ENCODE measurements around the gene MYL5.

Gene MYL5

DNA sequence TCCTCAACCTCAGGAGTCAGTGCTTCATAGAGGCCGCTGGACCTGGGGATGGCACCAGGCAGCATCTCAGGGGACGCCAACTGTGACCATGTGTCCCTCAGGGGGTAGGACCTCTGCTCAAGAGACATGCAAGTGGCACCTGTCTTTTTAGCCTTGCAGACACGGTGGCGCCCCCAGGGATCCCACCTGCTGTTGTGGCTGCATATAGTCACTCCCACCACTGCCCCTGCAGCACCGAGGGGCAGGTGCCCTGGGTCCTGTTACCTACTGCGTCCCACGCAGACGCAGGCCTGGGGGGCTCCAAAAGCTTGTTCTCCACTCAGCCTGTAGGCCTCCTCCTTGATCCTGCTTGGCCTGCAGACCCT is 2.5 kb downstream of the MYL5 start:
- no peak for DNase-seq (ENCODE audit: low read depth in 2 of 2)
- TF ChIP-seq CTCF (IDR thresholded peaks at IDR 0.05; ENCODE audit: low read depth, low read length): no peak
- no peak overlapping the region for H3K4me3 ChIP-seq (replicated peaks in 1 of 2; ENCODE audit: low read depth in 2 of 2, low read length in 2 of 2)

GRCh38 chr4:677431-678293 is 3.3 kb downstream of the MYL5 start:
- no peak for TF ChIP-seq CTCF (IDR thresholded peaks at IDR 0.05; ENCODE audit: low read depth, low read length)
- no peak for DNase-seq (ENCODE audit: low read depth in 2 of 2)
- no peak overlapping the region for H3K4me3 ChIP-seq (replicated peaks in 1 of 2; ENCODE audit: low read depth in 2 of 2, low read length in 2 of 2)

DNA sequence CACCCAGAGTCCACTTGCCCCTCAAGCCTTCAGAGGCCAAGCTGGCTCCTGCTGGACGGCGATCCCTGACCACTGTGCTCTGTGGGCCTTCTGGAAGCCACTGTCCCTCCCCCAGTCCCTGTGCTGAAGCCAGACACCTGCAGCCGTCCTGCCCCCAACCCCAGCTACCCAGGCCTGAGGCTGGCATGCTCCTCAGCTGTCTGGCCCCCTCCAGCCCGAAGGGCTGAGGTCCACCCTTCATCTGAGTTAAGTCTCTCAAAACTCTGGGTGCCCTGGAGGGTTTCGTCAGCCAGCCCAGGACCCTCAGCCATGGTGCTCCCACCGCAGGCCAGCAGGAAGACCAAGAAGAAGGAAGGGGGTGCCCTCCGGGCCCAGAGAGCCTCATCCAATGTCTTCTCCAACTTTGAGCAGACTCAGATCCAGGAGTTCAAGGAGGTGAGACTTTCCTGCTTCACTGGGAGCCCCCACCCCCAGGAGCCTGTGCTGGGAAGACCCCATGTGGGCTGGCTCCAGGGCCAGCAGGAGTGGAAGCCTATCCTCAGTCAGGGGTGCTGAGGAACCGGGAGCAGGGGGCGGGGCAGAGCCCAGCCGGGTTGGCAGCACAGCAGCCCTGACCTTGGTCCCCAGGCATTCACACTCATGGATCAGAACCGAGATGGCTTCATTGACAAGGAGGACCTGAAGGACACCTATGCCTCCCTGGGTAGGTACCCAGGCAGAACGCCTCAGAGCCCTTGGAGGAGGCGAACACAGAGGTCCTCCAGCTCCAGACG is 4.2 kb downstream of the MYL5 start:
- no peak overlapping the region for H3K4me3 ChIP-seq (replicated peaks in 1 of 2; ENCODE audit: low read depth in 2 of 2, low read length in 2 of 2)
- no peak for DNase-seq (ENCODE audit: low read depth in 2 of 2)
- TF ChIP-seq CTCF (IDR thresholded peaks at IDR 0.05; ENCODE audit: low read depth, low read length): no peak

GRCh38 chr4:679104-679481 is 4.8 kb downstream of the MYL5 start:
- TF ChIP-seq CTCF (IDR thresholded peaks at IDR 0.05; ENCODE audit: low read depth, low read length): no peak
- H3K4me3 ChIP-seq (replicated peaks in 1 of 2; ENCODE audit: low read depth in 2 of 2, low read length in 2 of 2): no peak overlapping the region
- DNase-seq (ENCODE audit: low read depth in 2 of 2): no peak

GRCh38 chr4:679629-680028 is 5.3 kb downstream of the MYL5 start:
- DNase-seq (ENCODE audit: low read depth in 2 of 2): no peak
- H3K4me3 ChIP-seq (replicated peaks in 1 of 2; ENCODE audit: low read depth in 2 of 2, low read length in 2 of 2): no peak overlapping the region
- no peak for TF ChIP-seq CTCF (IDR thresholded peaks at IDR 0.05; ENCODE audit: low read depth, low read length)

- no peak for TF ChIP-seq CTCF (IDR thresholded peaks at IDR 0.05; ENCODE audit: low read depth, low read length)
- H3K4me3 ChIP-seq (replicated peaks in 1 of 2; ENCODE audit: low read depth in 2 of 2, low read length in 2 of 2): no peak overlapping the region
- no peak for DNase-seq (ENCODE audit: low read depth in 2 of 2)
Observed at GRCh38 chr4:680091-680490, 5.7 kb downstream of the MYL5 start.
